Ovary (tissue), 3 donors: ENCODE measurements around the gene TBC1D24.

Experiments used
- CTCF ChIP-seq, 3 donors: fragments of 450-650 bp in 2 of 3; fragments of 200-600 bp in 1 of 3; IDR thresholded peaks; one replicate each; pipeline versions ENCODE4 v1.5.1 to v1.8.0; 2016 to 2022; ENCODE audit warnings: antibody characterized with exemption in 3 of 3, mild to moderate bottlenecking in 1 of 3
- EP300 ChIP-seq: sonication (generic); formaldehyde crosslinking; IDR thresholded peaks from one replicate; pipeline ENCODE4 v1.6.1; 2017; ENCODE audit warnings: antibody characterized with exemption
- donor health status: DM: no; HTN: no; CAD: no.

GRCh38 chr16:2515180-2515851 lies 40.4 kb downstream of the TBC1D24 start:
- TF ChIP-seq CTCF (IDR thresholded peaks at IDR 0.05) (no peak), EP300 (no peak)
